ENCODE results near the gene CAMK2A. TPM values are rescaled to one million over a fixed set of nuclear protein-coding genes. Genes with fewer than 3 reads are reported as not detected.

Gene CAMK2A
- not detected in 2 replicates for total RNA-seq (2022)
- percentile 13 among the genes with signal in this experiment for Bru-seq, nascent RNA
- percentile 19 among the genes with signal in this experiment for BruChase-seq, experiment 1, labeled RNA remaining after a 2-hour chase
- BruChase-seq, experiment 2, labeled RNA remaining after a 6-hour chase, result percentile 13 among the genes with signal in this experiment
- long read RNA-seq, result 0 reads

DNA sequence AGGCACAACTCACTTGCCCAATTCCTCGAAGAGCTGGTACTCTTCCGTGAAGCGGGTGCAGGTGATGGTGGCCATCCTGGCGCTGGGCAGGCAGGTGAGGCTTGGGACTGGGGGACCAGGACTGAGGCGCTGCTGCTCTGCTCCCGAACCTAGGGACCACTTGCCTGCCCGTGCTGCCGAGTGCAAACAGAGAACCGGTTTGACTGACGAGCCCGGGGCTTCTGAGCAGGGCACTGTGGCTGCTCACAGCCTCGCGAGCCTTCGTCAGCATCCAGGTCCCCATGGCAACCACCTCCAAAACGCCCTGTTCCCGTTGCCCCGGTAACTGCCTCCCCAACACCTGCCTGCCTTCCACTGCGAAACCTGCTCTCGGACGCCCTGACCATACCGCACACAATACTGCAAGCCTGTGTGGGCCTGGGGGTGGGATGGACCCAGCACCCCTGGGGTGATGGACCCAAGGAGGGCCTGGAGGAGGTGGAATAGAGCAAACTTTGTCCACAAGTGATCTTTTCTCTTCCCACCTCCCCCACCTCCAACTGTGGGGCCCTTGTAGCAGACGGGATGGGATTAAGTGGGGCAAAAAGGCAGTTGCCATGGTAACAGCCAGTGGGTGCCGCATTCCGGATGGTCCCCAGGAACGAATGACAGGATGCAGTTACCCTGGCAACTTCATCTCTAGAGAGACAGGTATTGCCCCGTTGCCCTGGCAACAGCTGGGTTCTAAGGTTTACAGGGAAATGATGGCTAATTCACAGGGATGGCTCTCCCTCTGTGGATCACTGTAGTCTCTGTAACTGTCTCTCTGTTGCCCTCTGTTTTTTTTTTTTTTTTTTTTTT lies at the start of gene CAMK2A:
Gene CAMK2A, minus strand, starts transcription at position 223 of the 840 bp plus-strand sequence. Its CDS starts 148 bp downstream, at position 75.
- POLR2A ChIA-PET, result no interaction called here
- Mint-ChIP-seq H3K36me3 (ENCODE audit: insufficient read depth, unreplicated experiment) (peaks cover 4% of the 10 kb centered on the region), H3K9me3 (ENCODE audit: unreplicated experiment) (no peaks in the 10 kb centered on the region), H3K27me3 (ENCODE audit: insufficient read depth, unreplicated experiment) (peaks cover 9% of the 10 kb centered on the region), H3K4me3 (ENCODE audit: unreplicated experiment) (no peak within 1 kb of the TSS), H3K4me1 (ENCODE audit: low read depth, unreplicated experiment) (no peaks in the 10 kb centered on the region), H3K27ac (ENCODE audit: unreplicated experiment) (no peak within 1 kb of the TSS)
- TF ChIP-seq, protein P1, sequence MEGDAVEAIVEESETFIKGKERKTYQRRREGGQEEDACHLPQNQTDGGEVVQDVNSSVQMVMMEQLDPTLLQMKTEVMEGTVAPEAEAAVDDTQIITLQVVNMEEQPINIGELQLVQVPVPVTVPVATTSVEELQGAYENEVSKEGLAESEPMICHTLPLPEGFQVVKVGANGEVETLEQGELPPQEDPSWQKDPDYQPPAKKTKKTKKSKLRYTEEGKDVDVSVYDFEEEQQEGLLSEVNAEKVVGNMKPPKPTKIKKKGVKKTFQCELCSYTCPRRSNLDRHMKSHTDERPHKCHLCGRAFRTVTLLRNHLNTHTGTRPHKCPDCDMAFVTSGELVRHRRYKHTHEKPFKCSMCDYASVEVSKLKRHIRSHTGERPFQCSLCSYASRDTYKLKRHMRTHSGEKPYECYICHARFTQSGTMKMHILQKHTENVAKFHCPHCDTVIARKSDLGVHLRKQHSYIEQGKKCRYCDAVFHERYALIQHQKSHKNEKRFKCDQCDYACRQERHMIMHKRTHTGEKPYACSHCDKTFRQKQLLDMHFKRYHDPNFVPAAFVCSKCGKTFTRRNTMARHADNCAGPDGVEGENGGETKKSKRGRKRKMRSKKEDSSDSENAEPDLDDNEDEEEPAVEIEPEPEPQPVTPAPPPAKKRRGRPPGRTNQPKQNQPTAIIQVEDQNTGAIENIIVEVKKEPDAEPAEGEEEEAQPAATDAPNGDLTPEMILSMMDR (IDR thresholded peaks at IDR 0.05; ENCODE audit: insufficient read depth in 1 of 2, low read depth in 1 of 2, low read length in 1 of 2, severe bottlenecking in 1 of 2, unreplicated experiment in 1 of 2), result no peak
- no peak within 1 kb of the TSS for H3K4me3 ChIP-seq (ENCODE audit: low read depth, low read length)
- H3K9me3 ChIP-seq, result no peaks in the 10 kb centered on the region
- DNase-seq, result peak; percentile 42 to 64
- H3K27me3 ChIP-seq (replicated peaks; ENCODE audit: control insufficient read depth, insufficient read depth, low read length), result no peaks in the 10 kb centered on the region
- intact Hi-C loops (cut with micrococcal nuclease; ENCODE audit: unreplicated experiment), result no loop called here
- H3K4me1 ChIP-seq, result no peaks in the 10 kb centered on the region
- H3K36me3 ChIP-seq (ENCODE audit: control insufficient read depth, insufficient read depth, low read length), result no peaks in the 10 kb centered on the region
- BruUV-seq (replicated peaks), result no TSS peak
- CTCF ChIA-PET, result interaction anchor here (0.5 to 1.1 kb wide), 3 partner anchors 13 to 488 kb away, joined by 3 to 4 read pairs (median 3); partner anchors contain the start of gene ARSI

DNA sequence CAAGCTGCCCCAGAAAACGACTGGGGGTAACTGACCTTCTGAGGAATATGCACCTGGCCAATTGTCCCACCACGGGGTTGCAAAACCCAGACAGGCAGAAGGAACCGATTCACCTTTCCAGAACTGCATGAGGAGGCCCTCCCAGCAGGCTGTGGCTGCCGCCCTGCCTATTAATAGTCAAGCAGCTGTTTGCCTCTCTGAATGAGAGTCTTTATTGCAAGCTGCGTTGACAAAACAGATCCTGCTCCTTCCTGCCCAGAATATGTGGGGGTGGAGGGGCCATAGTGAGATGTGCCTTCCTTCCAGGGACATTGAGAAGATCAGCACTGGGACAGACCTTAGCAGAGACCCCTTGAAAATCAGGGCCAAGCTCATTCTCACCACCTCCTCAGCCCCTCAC lies 49.6 kb upstream of the CAMK2A start:
- POLR2A ChIA-PET, result no interaction called here

DNA sequence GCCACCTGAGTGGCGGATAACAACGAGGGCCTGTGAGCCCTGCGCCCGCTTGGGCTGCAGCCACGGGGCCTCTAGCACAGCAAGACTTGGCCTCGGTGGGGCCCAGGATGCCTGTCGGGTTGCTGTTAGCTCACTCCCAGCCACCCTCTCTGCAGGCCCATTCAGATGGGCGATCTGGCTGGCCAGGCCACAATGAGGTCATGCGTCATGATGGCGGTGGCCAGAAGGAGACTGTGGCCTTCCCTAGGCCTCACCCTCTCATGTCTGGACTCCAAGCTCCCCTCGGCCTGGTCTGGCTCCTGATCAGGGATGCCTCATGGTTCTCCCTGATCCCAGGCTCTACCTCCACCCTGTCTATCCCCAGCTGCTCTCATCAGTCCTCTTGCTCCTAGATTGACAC lies 49.0 kb upstream of the CAMK2A start:
- no peak overlapping the region for H3K4me3 ChIP-seq (ENCODE audit: low read depth, low read length)

More for the DNA sequence above, 49.6 kb upstream of the CAMK2A start:
- Mint-ChIP-seq H3K9me3 (ENCODE audit: unreplicated experiment) (no peaks in the 10 kb centered on the region), H3K4me3 (ENCODE audit: unreplicated experiment) (no peak overlapping the region), H3K27ac (ENCODE audit: unreplicated experiment) (no peak overlapping the region), H3K36me3 (ENCODE audit: insufficient read depth, unreplicated experiment) (no peaks in the 10 kb centered on the region), H3K27me3 (ENCODE audit: insufficient read depth, unreplicated experiment) (no peaks in the 10 kb centered on the region), H3K4me1 (ENCODE audit: low read depth, unreplicated experiment) (peaks cover 7% of the 10 kb centered on the region)
- Histone ChIP-seq H3K36me3 (ENCODE audit: control insufficient read depth, insufficient read depth, low read length) (no peaks in the 10 kb centered on the region), H3K9me3 (no peaks in the 10 kb centered on the region), H3K4me1 (no peaks in the 10 kb centered on the region), H3K4me3 (ENCODE audit: low read depth, low read length) (no peak overlapping the region), H3K27me3 (replicated peaks; ENCODE audit: control insufficient read depth, insufficient read depth, low read length) (no peaks in the 10 kb centered on the region)
- CTCF ChIA-PET, result no interaction called here
- TF ChIP-seq, protein P1 (IDR thresholded peaks at IDR 0.05; ENCODE audit: insufficient read depth in 1 of 2, low read depth in 1 of 2, low read length in 1 of 2, severe bottlenecking in 1 of 2, unreplicated experiment in 1 of 2), result no peak
- no peak for DNase-seq
- intact Hi-C loops (cut with micrococcal nuclease; ENCODE audit: unreplicated experiment), result no loop called here
- BruUV-seq (replicated peaks), result no TSS peak

More for the DNA sequence above, 49.0 kb upstream of the CAMK2A start:
- Histone ChIP-seq H3K4me1 (no peaks in the 10 kb centered on the region), H3K27me3 (replicated peaks; ENCODE audit: control insufficient read depth, insufficient read depth, low read length) (no peaks in the 10 kb centered on the region), H3K36me3 (ENCODE audit: control insufficient read depth, insufficient read depth, low read length) (no peaks in the 10 kb centered on the region), H3K9me3 (no peaks in the 10 kb centered on the region)
- H3K27me3 Mint-ChIP-seq (ENCODE audit: insufficient read depth, unreplicated experiment), result no peaks in the 10 kb centered on the region
- ChIA-PET POLR2A (interaction anchor here (0.5 kb wide), 1 partner anchor 66 kb away, joined by 4 read pairs; no protein-coding TSS in a partner anchor), CTCF (no interaction called here)
- no peaks in the 10 kb centered on the region for H3K9me3 Mint-ChIP-seq (ENCODE audit: unreplicated experiment)
- intact Hi-C loops (cut with micrococcal nuclease; ENCODE audit: unreplicated experiment), result no loop called here
- H3K4me3 Mint-ChIP-seq (ENCODE audit: unreplicated experiment), result no peak overlapping the region
- peaks cover 7% of the 10 kb centered on the region for H3K4me1 Mint-ChIP-seq (ENCODE audit: low read depth, unreplicated experiment)
- no TSS peak for BruUV-seq (replicated peaks)
- H3K36me3 Mint-ChIP-seq (ENCODE audit: insufficient read depth, unreplicated experiment), result no peaks in the 10 kb centered on the region
- TF ChIP-seq, protein P1 (IDR thresholded peaks at IDR 0.05; ENCODE audit: insufficient read depth in 1 of 2, low read depth in 1 of 2, low read length in 1 of 2, severe bottlenecking in 1 of 2, unreplicated experiment in 1 of 2), result no peak
- DNase-seq, result no peak
- no peak overlapping the region for H3K27ac Mint-ChIP-seq (ENCODE audit: unreplicated experiment)
